Smooth muscle cell (in vitro differentiated cells): ENCODE results near the gene GAPVD1. TPM values are rescaled to one million over a fixed set of nuclear protein-coding genes. Genes with fewer than 3 reads are reported as not detected.
"Not testable (repeated sequence)": the region's sequence is repeated elsewhere in the genome, so short reads cannot be mapped to it uniquely, and the experiment has no call there.

Experiments
- DNase-seq: peaks from one replicate; lab custom pipeline; 2025; ENCODE audit not compliant: unreplicated experiment; lab: John Stamatoyannopoulos, UW
- H2AFZ ChIP-seq: fragments of 200-600 bp; sonication (generic); 2 replicates; pipeline ENCODE4 v1.6.0; 2016; ENCODE audit warnings: antibody characterized with exemption, low read depth, mild to moderate bottlenecking
- H3F3A ChIP-seq: fragments of 200-600 bp; sonication (generic); 2 replicates; pipeline ENCODE4 v1.6.0; 2017; ENCODE audit warnings: antibody characterized with exemption, low read depth
- H3K27ac ChIP-seq: fragments of 200-600 bp; sonication (generic); 2 replicates; pipeline ENCODE4 v1.5.1; 2016; ENCODE audit warnings: low read depth, mild to moderate bottlenecking
- H3K27me3 ChIP-seq: fragments of 200-600 bp; sonication (generic); 2 replicates; pipeline ENCODE4 v1.6.1; 2016; ENCODE audit warnings: low read depth, mild to moderate bottlenecking
- H3K36me3 ChIP-seq: fragments of 200-600 bp; sonication (generic); 2 replicates; pipeline ENCODE4 v1.5.1; 2016; ENCODE audit warnings: low read depth
- H3K4me1 ChIP-seq: fragments of 200-600 bp; sonication (generic); 2 replicates; pipeline ENCODE4 v1.5.1; 2016; ENCODE audit warnings: low read depth
- H3K4me2 ChIP-seq: fragments of 200-600 bp; sonication (generic); 2 replicates; pipeline ENCODE4 v1.6.0; 2016; ENCODE audit warnings: mild to moderate bottlenecking
- H3K4me3 ChIP-seq: fragments of 200-600 bp; sonication (generic); 2 replicates; pipeline ENCODE4 v1.5.1; 2016; ENCODE audit warnings: mild to moderate bottlenecking
- H3K79me2 ChIP-seq: fragments of 200-600 bp; sonication (generic); 2 replicates; pipeline ENCODE4 v1.6.0; 2016; ENCODE audit warnings: low read depth, mild to moderate bottlenecking
- H3K9ac ChIP-seq: fragments of 200-600 bp; sonication (generic); 2 replicates; pipeline ENCODE4 v1.6.0; 2016; ENCODE audit warnings: low read depth
- H3K9me3 ChIP-seq: fragments of 200-600 bp; sonication (generic); replicated peaks from 2 replicates; pipeline ENCODE4 v1.5.1; 2016; ENCODE audit warnings: low read depth
- H4K20me1 ChIP-seq: fragments of 200-600 bp; sonication (generic); 2 replicates; pipeline ENCODE4 v1.6.0; 2016; ENCODE audit warnings: low read depth
- CTCF ChIP-seq: fragments of 200-600 bp; sonication (generic); IDR thresholded peaks from 2 replicates; pipeline ENCODE4 v1.5.1; 2017; ENCODE audit warnings: borderline replicate concordance, mild to moderate bottlenecking, antibody characterized with exemption; ENCODE audit not compliant: insufficient read depth, poor library complexity, severe bottlenecking
- WGBS: methylation state at CpG from one replicate; pipeline ENCODE4 v1.1.7; 2016; ENCODE audit warnings: low lambda C conversion rate; 5-methylcytosine and 5-hydroxymethylcytosine counted together
- polyA plus RNA-seq: library from polyadenylated mRNA; unstranded; fragments of >200 nt; fragmentation: Nextera tagmentation; extraction: Ambion mirVana; gene quantifications from 2 replicates; pipeline ENCODE4 v1.2.1, GENCODE V29; 2016
- total RNA-seq: library from RNA; depleted of rRNA; stranded (reverse); fragments of >200 nt; gene quantifications from 2 replicates; pipeline ENCODE4 v1.2.3, GENCODE V29; 2014

Gene GAPVD1
- total and polyA plus RNA-seq, 2 experiments from 2014 or later: 22.3 to 56.4 TPM

DNA sequence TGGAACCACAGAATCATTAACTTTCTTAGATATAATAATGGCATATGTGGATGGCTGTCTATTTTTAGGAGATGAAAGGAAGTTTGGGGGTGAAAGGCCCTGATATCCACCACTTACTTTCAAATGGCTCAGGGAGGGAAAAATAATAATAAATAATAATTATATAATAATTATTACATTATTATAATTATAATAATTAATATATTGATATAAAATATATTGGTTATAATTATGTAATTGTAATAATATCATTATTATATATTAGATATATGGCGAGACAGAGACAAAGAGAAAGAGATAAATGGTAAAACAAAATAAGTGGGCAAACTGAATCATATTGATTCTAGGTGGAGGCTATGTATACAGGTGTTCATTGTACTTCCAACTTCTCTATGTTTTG lies 136.6 kb downstream of the GAPVD1 start:
- TF ChIP-seq CTCF: no peak
- 80% methylated on average over 1 of the region's 1 CpG for WGBS

DNA sequence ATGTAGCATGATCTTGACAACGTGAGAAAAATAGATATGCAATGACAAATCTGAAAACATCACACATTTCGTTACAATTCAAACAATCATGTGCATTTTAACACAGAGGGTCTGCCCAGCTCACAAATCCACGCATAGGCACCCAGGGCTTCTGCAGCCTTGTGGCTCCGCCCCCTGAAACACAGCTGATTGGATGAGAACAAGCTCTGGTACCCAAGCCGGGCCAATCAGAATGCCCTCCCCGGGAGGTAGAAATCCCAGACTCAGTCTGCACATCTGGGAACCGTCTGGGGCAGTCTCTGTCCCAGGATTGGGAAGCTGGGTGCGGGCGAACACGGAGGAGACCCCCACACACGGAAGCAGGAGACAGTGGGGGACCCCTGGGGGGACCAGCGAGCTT lies 137.5 kb downstream of the GAPVD1 start:
- H3K79me2 ChIP-seq: no peaks in the 10 kb centered on the region
- no peak overlapping the region for H3K4me2 ChIP-seq
- H3K9me3 ChIP-seq: no peaks in the 10 kb centered on the region
- no peaks in the 10 kb centered on the region for H4K20me1 ChIP-seq
- WGBS: 93% methylated on average over 12 of the region's 12 CpGs
- H3K4me1 ChIP-seq: no peaks in the 10 kb centered on the region
- H3K27ac ChIP-seq: no peak overlapping the region
- no peaks in the 10 kb centered on the region for H3K27me3 ChIP-seq
- no peak for TF ChIP-seq CTCF
- no peak for DNase-seq
- H3F3A ChIP-seq: no peaks in the 10 kb centered on the region
- no peaks in the 10 kb centered on the region for H3K36me3 ChIP-seq
- no peak overlapping the region for H3K4me3 ChIP-seq
- no peak overlapping the region for H2AFZ ChIP-seq
- H3K9ac ChIP-seq: no peak overlapping the region

More for the DNA sequence above, 136.6 kb downstream of the GAPVD1 start:
- no peak overlapping the region for H2AFZ ChIP-seq
- H3K4me3 ChIP-seq: no peak overlapping the region
- no peaks in the 10 kb centered on the region for H3K27me3 ChIP-seq
- H3K27ac ChIP-seq: no peak overlapping the region
- no peaks in the 10 kb centered on the region for H4K20me1 ChIP-seq
- no peaks in the 10 kb centered on the region for H3K79me2 ChIP-seq
- no peak overlapping the region for H3K4me2 ChIP-seq
- no peak overlapping the region for H3K9ac ChIP-seq
- no peaks in the 10 kb centered on the region for H3K4me1 ChIP-seq
- no peaks in the 10 kb centered on the region for H3K36me3 ChIP-seq
- no peak for DNase-seq
- H3F3A ChIP-seq: no peaks in the 10 kb centered on the region
- no peaks in the 10 kb centered on the region for H3K9me3 ChIP-seq

DNA sequence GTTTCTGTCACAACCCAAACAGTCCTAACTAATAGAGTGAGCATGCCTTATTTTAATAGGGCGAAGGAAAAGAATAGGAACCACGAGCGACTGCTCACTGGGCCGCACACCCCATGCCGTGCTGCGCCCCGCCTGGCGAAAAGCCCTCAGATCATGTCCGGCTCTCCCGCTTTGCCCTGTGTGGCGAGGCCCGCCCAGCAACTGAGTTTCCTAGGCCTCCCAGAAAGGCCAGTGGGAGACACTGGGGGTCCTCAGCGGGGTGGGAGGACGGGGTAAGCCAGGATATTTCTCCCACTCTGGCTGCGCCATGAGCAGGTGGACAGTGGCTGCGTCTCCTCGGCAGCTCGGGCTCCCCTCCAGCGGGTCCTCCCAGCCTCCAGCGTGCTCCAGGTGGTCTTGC lies 138.0 kb downstream of the GAPVD1 start:
- H3F3A ChIP-seq: no peaks in the 10 kb centered on the region
- no peak overlapping the region for H3K4me2 ChIP-seq
- no peaks in the 10 kb centered on the region for H4K20me1 ChIP-seq
- H2AFZ ChIP-seq: no peak overlapping the region
- H3K27me3 ChIP-seq: no peaks in the 10 kb centered on the region
- H3K9ac ChIP-seq: no peak overlapping the region
- no peak overlapping the region for H3K27ac ChIP-seq
- H3K4me1 ChIP-seq: no peaks in the 10 kb centered on the region
- H3K79me2 ChIP-seq: no peaks in the 10 kb centered on the region
- no peaks in the 10 kb centered on the region for H3K9me3 ChIP-seq
- H3K36me3 ChIP-seq: no peaks in the 10 kb centered on the region
- TF ChIP-seq CTCF: no peak
- 97% methylated on average over 20 of the region's 20 CpGs for WGBS
- no peak overlapping the region for H3K4me3 ChIP-seq
- DNase-seq: no peak

GRCh38 chr9:125400232-125400631 lies 138.6 kb downstream of the GAPVD1 start:
- H3K79me2 ChIP-seq, H2AFZ ChIP-seq, H3K4me1 ChIP-seq, H3K9me3 ChIP-seq, H4K20me1 ChIP-seq, H3K4me2 ChIP-seq, DNase-seq, H3K27ac ChIP-seq, H3K4me3 ChIP-seq, H3K27me3 ChIP-seq, H3F3A ChIP-seq, H3K9ac ChIP-seq, H3K36me3 ChIP-seq: not testable (repeated sequence)
- 94% methylated on average over 8 of the region's 8 CpGs for WGBS
